ENCODE data around the gene SPAG16. TPM values are rescaled to one million over a fixed set of nuclear protein-coding genes. Genes with fewer than 3 reads are reported as not detected.

The SPAG16 gene
- total RNA-seq, 1 experiment from 2014 or later = 17.3 TPM

DNA sequence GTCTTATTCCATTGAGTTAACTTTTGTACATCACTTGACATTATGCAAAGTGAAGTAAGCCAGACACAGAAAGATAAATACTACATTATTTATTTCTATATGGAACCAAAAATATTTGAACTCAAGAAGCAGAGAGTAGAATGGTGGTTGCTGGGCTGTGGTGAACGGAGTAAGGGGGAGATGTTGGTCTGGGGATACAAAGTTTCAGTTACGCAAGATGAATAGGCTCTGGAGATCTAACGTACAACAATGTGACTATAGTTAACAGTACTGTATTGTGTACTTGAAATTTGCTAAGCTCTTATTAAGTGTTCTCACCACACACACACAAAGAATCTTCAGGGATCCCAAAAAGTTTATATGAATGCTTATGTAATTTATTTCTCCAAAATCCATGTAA, 1001.7 kb downstream of the SPAG16 start:
- TF ChIP-seq, protein P1, sequence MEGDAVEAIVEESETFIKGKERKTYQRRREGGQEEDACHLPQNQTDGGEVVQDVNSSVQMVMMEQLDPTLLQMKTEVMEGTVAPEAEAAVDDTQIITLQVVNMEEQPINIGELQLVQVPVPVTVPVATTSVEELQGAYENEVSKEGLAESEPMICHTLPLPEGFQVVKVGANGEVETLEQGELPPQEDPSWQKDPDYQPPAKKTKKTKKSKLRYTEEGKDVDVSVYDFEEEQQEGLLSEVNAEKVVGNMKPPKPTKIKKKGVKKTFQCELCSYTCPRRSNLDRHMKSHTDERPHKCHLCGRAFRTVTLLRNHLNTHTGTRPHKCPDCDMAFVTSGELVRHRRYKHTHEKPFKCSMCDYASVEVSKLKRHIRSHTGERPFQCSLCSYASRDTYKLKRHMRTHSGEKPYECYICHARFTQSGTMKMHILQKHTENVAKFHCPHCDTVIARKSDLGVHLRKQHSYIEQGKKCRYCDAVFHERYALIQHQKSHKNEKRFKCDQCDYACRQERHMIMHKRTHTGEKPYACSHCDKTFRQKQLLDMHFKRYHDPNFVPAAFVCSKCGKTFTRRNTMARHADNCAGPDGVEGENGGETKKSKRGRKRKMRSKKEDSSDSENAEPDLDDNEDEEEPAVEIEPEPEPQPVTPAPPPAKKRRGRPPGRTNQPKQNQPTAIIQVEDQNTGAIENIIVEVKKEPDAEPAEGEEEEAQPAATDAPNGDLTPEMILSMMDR (conservative IDR thresholded peaks at IDR 0.05) = no peak

More for the DNA sequence above, 1001.7 kb downstream of the SPAG16 start:
- Histone ChIP-seq H2BK5ac (ENCODE audit: insufficient read length, low read length) (no peak overlapping the region), H3K18ac (ENCODE audit: insufficient read length, low read depth, low read length) (no peak overlapping the region), H3K9me3 (ENCODE audit: control insufficient read depth, low read depth, low read length) (no peaks in the 10 kb centered on the region), H3T11ph (ENCODE audit: low read length) (no peak overlapping the region), H4K8ac (replicated peaks; ENCODE audit: insufficient read length, low read depth, low read length) (no peak overlapping the region), H3K23me2 (ENCODE audit: insufficient read length, low read depth, low read length, poor library complexity, severe bottlenecking) (no peaks in the 10 kb centered on the region), H3K79me2 (ENCODE audit: insufficient read depth, low read length) (no peaks in the 10 kb centered on the region), H2BK20ac (ENCODE audit: low read depth, low read length, poor library complexity, severe bottlenecking) (no peak overlapping the region), H3K4ac (ENCODE audit: low read depth, low read length) (no peak overlapping the region), H3K4me1 (ENCODE audit: insufficient read depth, low read length) (no peaks in the 10 kb centered on the region), H2BK15ac (ENCODE audit: low read depth, low read length) (no peak overlapping the region), H4K91ac (ENCODE audit: insufficient read length, low read depth, low read length) (no peak overlapping the region), H2AK5ac (ENCODE audit: insufficient read length, low read length) (no peak overlapping the region), H3K27me3 (ENCODE audit: insufficient read depth, low read length) (no peaks in the 10 kb centered on the region), H2BK12ac (ENCODE audit: insufficient read length, low read depth, low read length) (no peak overlapping the region), H4K5ac (ENCODE audit: insufficient read length, low read depth, low read length) (no peak overlapping the region), H3K27ac (ENCODE audit: insufficient read length, low read depth, low read length) (no peak overlapping the region), H3K4me2 (ENCODE audit: insufficient read depth, insufficient read length, low read length) (no peak overlapping the region), H3K23ac (ENCODE audit: insufficient read length, low read depth, low read length) (no peak overlapping the region), H3K9ac (ENCODE audit: extremely low read depth, insufficient read length, low read length) (no peak overlapping the region), H2BK120ac (ENCODE audit: low read depth, low read length, poor library complexity, severe bottlenecking) (no peak overlapping the region), H3K79me1 (ENCODE audit: insufficient read depth, low read depth, low read length, poor library complexity, severe bottlenecking) (no peaks in the 10 kb centered on the region), H4K20me1 (ENCODE audit: control insufficient read depth, insufficient read depth, insufficient read length) (no peaks in the 10 kb centered on the region), H2AFZ (ENCODE audit: low read length) (no peak overlapping the region), H3K56ac (ENCODE audit: insufficient read length, low read depth, low read length) (no peak overlapping the region), H3K14ac (ENCODE audit: insufficient read depth, low read length) (no peak overlapping the region)
- Mint-ChIP-seq H3K27ac (no peak overlapping the region), H3K27me3 (ENCODE audit: low read depth) (no peaks in the 10 kb centered on the region), H3K36me3 (ENCODE audit: insufficient read depth in 1 of 3, low read depth in 3 of 3) (no peaks in the 10 kb centered on the region), H3K9me3 (no peaks in the 10 kb centered on the region), H3K4me1 (no peaks in the 10 kb centered on the region), H3K4me3 (no peak overlapping the region)
- WGBS (ENCODE audit: extremely low coverage, insufficient read length, low lambda C conversion rate) = no CpG with 5 or more reads among the region's 3 CpGs
- no peak for DNase-seq

Measured in H9 (cell line).